GM18526 (cell line): Measurements from ENCODE around the gene OPRM1.

Experiments used
- POLR2A ChIP-seq: IDR thresholded peaks from 3 replicates; pipeline ENCODE4 v1.6.1; 2011; ENCODE audit not compliant: insufficient read length; ENCODE audit errors: extremely low read depth

OPRM1 gene

DNA sequence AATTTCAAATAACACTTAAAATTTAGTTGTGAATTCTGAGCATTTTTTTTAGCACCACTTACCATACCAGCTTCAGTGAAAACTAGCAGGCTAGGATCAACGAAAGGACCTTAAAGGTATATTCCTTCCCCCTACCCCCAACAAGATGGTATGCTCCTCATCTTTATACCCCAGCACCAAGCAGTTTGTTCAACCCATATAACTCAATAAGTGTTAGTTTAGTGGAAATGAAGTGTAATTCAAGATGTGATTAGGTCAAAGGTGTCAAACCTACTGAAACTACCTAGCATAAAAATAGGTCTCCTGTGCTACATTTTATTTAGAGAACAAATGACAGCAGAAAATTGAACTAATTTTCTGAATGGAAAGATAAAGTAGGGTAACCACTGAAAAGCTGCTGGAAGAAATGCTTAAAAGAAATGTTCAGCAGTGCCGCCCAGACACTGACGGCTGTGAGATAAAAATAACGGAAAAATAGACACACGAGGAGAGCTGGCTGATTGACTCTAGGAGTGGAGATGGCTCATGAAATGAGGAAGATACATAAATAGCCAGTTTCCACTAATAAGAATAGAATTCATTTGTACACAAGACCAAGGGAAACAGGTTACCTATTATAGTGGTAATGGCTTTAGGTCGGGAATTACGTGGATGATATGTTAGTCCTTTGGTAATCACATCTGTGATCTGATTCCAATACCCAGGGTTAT, 222.8 kb downstream of the OPRM1 start:
- no peak for TF ChIP-seq POLR2A

DNA sequence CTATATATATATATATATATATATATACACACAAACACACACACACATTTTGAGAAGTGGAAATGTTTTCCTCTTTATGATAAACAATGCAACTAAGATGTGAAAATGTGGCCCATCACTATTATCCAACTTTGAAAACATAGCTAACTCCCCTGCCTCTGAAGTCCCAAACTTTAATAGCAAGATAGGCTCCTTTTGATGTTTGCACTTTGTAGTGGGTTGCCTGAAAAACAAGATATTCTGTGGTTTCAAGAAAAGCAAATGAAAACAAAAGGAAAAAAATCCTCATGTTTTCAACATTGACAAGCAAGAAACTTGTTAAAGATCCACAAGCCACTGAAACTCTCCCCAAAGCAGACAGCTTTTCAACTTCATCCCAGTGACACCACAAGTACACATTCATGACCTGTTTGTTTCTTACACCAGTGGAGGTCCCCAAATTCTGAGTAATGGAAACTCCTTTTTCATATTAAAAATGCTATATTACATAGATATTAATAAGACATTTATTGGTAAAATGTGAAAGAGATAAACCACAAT, 227.6 kb downstream of the OPRM1 start:
- TF ChIP-seq POLR2A: no peak

DNA sequence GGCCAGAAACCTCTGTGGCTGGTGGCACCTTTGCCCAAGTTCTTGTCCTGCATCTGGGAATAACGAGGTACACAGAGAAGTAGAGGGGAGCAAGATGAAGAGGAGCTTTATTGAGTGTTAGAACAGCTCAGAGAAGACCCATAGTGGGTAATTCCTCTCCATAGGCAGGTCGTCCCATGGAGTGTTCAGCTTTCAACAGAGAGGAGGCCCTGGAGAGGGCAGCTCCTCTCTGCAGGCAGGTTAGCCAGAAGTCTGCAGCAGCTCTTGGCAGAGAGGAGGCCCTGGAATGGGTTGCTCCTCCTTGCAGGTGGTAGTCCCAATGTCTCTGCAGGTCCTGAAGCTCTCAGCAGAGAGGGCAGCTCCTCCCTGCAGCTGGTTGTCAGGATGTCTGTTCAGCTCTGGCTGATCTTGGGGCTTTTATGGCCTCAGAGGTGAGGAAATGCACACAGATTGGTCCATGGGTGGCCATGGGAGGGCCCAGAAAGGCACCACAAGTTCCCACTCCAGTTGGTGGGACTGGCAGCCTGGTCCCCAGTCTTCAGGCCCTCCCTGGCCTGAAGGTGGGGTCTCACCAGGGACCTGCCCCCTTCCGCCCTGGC, 228.6 kb downstream of the OPRM1 start:
- TF ChIP-seq POLR2A: no peak

DNA sequence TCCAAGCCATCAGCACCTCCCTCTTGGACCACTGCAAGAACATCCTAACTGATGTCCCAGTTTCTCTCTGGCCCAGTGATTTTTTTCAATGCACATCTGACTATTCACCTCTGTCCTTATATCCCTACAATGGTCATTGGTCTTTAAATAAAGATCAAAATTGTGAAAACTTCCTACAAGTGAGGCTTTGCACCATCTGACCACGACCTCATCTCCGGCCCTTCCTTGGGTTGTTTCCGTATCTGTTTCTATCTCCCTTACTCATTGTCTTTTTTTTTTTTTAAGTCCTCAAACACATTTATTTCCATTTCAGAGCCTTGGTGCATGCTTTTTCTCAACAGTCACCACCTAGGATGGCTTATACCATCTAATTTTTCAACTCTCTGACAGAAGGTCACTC, 229.4 kb downstream of the OPRM1 start:
- no peak for TF ChIP-seq POLR2A

DNA sequence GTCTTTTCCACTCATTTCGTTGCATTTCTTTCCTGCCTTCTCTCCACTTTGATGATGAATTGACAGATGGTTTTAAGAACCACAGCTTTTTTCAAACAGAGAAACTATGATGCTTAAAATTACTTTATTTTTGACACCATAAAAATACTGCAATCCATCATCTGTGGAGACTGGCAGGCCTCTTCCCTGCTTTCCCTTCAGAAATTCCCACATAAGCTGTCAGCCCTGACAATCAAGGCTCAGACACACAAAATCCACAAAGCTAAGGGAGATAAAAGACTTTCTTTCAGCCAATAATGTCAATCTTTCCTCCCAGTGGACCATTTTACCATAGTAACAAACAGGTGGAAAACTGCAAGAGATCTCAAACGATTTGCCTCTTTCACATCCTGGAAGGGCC, 235.1 kb downstream of the OPRM1 start:
- TF ChIP-seq POLR2A: no peak

DNA sequence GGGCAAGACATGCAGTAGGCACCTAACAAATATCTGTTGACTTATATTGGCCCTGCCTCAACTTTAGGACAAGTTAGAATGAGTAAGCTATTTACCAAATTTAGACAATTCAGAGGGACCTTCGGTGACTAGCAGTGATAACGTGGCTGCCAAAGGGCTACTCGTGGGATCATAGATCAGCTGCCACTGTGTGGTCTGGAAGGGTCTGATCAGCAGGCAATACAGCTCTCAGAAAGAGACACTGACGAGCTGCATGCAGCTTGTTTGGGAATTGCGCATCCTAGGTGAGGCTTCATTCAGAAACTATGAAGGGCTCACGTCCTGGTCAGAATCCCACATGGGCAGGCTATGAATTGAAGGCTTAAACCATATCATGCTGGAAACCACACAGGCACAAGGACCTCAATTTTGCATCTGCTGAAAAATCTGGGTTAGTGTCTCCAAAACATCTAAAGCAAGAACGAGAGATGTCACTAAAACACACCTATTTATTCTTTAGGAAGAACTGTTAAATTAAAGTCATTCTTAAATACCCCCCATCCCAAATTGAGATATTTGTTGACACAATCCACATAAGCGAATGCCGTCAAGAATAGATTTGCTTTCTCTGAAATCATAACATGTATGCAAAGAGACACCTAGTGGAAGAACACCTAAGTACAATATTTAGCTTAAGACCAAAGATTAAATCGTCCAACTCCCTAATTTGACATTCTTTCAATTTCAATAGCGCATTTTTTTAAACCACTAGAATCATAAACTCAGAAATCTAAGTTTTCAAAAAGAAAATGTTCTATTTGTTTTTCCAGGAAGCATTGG, 238.0 kb downstream of the OPRM1 start:
- no peak for TF ChIP-seq POLR2A

DNA sequence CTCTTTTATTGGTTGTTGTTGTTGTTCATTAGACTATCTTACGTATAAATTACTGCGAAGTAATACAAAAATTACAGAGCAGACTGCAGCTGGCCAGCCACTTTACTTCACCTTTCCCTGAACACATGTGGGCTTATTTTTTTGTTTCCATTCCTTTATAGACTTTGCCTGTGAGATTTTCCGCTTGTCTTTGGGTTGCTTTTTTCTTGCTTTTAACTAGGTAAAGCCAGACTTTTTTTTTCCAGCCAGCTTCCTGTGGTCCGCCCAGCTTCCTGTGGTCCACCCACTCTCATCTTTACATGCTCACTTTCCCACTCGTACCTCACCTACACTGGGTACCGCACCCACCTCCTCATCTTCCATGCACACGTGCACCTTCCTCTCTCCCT, 238.6 kb downstream of the OPRM1 start:
- TF ChIP-seq POLR2A: no peak

DNA sequence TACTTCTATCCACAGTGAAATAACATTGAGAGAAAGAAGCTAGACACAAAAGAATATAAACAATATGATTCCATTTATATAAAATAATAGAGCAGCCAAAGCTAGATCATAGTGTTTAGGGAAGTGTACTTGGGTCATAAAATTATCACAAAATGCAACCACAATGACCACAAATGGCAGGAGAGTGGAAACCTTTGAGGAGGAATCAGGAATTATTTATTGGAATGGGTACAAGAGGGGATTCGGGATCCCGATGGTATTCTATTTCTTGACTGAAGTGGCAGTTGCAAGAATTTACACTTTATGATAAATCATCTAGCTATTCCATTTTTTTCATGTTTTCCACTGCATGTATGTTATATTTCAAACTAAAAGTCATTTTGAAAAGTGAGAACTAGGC, 241.5 kb downstream of the OPRM1 start:
- no peak for TF ChIP-seq POLR2A

DNA sequence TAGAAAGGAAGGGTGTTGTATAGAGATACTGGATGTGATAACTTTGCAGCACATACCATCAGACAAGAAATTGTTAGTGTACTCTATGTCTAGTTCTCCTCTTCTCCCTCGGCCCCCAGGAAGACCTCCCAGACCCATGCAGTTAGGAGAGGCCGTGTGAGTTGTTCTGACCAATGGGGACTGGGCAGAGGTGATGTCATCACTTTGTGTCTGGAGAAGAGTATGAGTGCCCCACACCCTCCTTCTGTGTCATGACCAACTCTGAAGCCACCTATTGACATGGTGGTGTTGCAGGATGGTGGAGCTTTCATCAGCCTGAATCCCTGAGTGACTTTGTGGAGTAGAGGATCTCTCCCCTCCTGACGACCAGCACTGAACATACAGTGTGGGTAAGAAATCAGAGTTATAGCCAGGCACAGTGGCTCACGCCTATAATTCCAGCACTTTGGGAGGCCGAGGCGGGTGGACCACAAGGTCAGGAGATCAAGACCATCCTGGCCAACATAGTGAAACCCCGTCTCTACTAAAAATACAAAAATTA, 245.3 kb downstream of the OPRM1 start:
- no peak for TF ChIP-seq POLR2A

DNA sequence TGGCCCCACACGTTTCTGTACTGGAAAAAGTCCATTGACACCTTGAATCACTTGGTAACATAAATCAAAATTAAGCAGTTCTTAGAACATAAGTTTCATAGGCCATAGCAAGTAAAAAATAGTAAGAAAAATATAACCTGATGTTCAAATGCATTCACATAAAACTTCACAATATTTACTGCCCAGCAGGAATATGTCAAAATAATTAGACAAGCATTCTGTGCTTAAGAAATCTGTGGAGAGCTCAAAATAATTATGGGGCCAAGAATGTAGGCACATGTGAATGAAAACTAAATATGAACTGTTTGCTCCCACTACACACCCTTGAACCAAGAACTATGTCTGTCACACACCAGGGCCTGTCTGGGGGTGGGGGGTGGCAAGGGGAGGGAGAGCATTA, 246.8 kb downstream of the OPRM1 start:
- TF ChIP-seq POLR2A: no peak

DNA sequence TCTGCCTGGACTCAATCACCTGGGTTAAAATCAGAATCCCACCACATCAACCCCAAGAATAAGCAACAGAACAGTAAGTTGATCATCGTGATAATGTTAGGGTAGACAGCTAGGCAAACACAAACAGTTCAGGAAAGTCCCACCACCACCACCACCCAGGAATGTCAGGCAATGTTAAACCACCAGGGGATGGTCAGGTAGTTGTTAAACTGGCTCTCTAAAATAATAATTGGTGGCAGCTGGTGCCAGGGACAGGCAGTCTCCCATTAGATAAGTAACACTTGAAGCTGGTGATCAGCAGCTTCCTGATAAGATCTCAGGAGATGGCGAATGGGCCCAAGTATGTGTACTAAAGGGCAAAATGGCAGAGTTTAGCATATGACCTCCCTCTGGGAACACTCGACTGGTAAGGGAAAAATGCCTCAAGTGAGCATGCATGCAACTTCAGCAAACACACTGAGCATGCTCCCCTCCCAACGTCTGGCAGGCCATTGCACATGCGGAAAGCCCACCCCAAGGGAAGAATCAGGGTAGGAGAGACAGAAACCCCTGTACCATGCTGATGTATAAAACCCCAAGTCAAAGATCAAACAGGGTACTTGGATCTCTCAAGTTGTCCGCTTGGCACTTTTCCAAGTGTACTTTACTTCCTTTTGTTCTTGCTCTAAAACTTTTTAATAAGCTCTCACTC, 250.9 kb downstream of the OPRM1 start:
- TF ChIP-seq POLR2A: no peak

DNA sequence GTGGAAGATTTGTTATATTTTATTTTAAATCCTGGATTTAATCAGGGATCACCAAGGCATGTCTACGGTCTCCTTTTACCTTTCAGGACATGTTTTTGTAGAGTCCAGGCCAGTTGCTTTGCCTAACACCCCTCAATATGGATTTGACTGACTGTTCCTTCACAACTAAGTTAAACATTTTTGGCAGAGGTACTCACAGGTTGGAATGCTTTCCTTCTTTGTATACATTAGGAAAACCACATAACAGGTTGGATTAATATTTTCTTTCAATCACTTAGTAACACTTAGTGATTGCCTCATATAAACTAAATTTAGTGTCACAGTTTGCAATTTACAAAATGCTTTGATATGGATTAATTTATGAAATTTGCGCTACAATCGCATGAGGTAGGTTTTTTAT, 253.0 kb downstream of the OPRM1 start:
- no peak for TF ChIP-seq POLR2A

DNA sequence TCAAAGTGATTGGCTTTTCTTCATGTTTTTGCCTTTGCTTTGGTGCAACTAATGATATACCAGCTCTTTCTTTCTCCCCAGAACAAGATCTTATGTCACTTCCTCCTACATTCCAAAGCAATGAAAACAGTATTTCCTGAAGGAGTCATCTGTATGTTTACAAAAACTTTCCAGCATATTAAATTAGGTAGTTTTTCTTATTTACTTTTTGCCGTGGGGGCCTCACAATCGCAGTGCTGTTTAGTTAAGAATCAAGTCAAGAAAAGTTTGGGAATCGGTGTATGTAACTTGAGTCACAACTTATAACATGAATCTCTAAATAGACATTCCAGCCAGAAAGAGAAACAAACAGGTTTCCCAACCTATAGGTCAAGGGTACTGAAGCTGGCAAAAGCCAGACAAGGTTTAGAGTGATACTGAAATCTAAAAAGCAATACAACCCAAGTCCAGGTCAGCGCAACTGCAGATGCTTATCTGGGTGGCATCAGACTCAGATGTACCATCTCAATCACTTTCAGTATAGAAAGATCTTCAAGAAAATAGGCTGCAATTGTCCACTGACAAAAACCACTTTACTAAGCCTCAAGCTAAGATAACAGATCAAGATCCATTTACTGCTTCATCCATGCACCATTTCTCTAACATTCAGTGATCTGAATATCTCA, 253.9 kb downstream of the OPRM1 start:
- TF ChIP-seq POLR2A: no peak

DNA sequence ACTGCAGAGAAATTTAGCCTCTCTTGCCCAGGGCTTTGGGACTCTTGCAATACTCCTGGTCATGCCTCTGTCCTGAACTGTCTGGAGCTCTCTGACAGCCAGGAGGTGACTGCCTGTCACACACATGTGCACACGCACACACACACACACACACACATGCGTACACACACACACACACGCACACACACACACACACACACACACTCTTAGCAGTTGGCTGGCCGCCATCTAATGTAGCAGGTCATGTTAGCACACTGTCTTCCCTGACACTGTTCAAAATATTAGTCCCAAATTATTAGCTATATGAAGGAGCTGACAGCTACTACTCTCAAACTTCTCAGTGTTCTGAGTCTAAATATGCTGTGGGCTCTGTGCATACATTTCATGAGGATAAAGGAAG, 256.7 kb downstream of the OPRM1 start:
- no peak for TF ChIP-seq POLR2A
